ENCODE measurements around the gene POU2F2.

POU2F2 gene

GRCh38 chr19:42115705-42116104, 16.5 kb downstream of the POU2F2 start:
- no peak overlapping the region for H3K9ac ChIP-seq (ENCODE audit: low read depth, low read length)
- H3K27ac ChIP-seq (ENCODE audit: low read length), result no peak overlapping the region
- no peaks in the 10 kb centered on the region for H3K36me3 ChIP-seq (ENCODE audit: insufficient read depth, low read length)
- no peaks in the 10 kb centered on the region for H4K20me1 ChIP-seq (ENCODE audit: insufficient read depth, low read length)
- H3K9me3 ChIP-seq (ENCODE audit: insufficient read depth, low read length, severe bottlenecking), result no peaks in the 10 kb centered on the region
- no peak for ATAC-seq (ENCODE audit: insufficient read depth, low read depth)
- no peak overlapping the region for H2AFZ ChIP-seq (ENCODE audit: low read depth, low read length)
- DNase-seq, result no peak
- H3K4me1 ChIP-seq (ENCODE audit: insufficient read depth, low read length), result peaks cover 17% of the 10 kb centered on the region
- no peaks in the 10 kb centered on the region for H3K79me2 ChIP-seq (ENCODE audit: insufficient read depth, low read length)
- TF ChIP-seq, protein P1, sequence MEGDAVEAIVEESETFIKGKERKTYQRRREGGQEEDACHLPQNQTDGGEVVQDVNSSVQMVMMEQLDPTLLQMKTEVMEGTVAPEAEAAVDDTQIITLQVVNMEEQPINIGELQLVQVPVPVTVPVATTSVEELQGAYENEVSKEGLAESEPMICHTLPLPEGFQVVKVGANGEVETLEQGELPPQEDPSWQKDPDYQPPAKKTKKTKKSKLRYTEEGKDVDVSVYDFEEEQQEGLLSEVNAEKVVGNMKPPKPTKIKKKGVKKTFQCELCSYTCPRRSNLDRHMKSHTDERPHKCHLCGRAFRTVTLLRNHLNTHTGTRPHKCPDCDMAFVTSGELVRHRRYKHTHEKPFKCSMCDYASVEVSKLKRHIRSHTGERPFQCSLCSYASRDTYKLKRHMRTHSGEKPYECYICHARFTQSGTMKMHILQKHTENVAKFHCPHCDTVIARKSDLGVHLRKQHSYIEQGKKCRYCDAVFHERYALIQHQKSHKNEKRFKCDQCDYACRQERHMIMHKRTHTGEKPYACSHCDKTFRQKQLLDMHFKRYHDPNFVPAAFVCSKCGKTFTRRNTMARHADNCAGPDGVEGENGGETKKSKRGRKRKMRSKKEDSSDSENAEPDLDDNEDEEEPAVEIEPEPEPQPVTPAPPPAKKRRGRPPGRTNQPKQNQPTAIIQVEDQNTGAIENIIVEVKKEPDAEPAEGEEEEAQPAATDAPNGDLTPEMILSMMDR (IDR thresholded peaks at IDR 0.05; ENCODE audit: borderline replicate concordance, extremely low read depth, low read length, poor library complexity, severe bottlenecking), result no peak
- no peak for TF ChIP-seq EZH2 (IDR thresholded peaks at IDR 0.05; ENCODE audit: borderline replicate concordance, low read depth, low read length, severe bottlenecking)
- no peak overlapping the region for H3K4me2 ChIP-seq (ENCODE audit: insufficient read depth, low read length)
- no peaks in the 10 kb centered on the region for H3K27me3 ChIP-seq (ENCODE audit: insufficient read depth, low read length, poor library complexity)
- H3K4me3 ChIP-seq (ENCODE audit: low read depth in 1 of 2, low read length in 2 of 2), result no peak overlapping the region

DNA sequence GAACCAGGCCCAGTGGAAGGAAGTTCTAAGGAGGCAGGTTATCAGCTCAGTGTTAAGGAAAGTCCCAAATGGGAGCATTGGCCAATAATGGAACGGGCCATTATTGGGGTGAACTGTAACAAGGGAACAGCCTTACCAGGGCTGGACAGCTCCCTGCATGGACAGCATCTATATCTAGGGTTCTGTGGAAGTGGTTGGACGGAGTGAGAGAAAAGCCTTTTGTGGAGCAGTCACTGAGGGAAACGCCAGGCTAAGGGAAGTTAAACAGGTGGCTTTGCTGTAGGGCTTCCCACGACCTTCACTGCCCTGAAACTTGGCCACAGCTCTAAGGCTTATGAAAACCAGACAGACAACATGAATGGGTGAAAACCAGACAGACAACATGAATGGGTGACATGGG, 17.0 kb downstream of the POU2F2 start:
- no peak overlapping the region for H3K4me2 ChIP-seq (ENCODE audit: insufficient read depth, low read length)
- DNase-seq (no peak), ATAC-seq (ENCODE audit: insufficient read depth, low read depth) (no peak)
- H3K27me3 ChIP-seq (ENCODE audit: insufficient read depth, low read length, poor library complexity), result no peaks in the 10 kb centered on the region
- no peak for TF ChIP-seq EZH2 (IDR thresholded peaks at IDR 0.05; ENCODE audit: borderline replicate concordance, low read depth, low read length, severe bottlenecking)
- TF ChIP-seq, protein P1 (IDR thresholded peaks at IDR 0.05; ENCODE audit: borderline replicate concordance, extremely low read depth, low read length, poor library complexity, severe bottlenecking), result no peak
- H3K4me3 ChIP-seq (ENCODE audit: low read depth in 1 of 2, low read length in 2 of 2), result no peak overlapping the region
- no peaks in the 10 kb centered on the region for H3K9me3 ChIP-seq (ENCODE audit: insufficient read depth, low read length, severe bottlenecking)
- H3K79me2 ChIP-seq (ENCODE audit: insufficient read depth, low read length), result no peaks in the 10 kb centered on the region
- H2AFZ ChIP-seq (ENCODE audit: low read depth, low read length), result no peak overlapping the region
- no peak overlapping the region for H3K27ac ChIP-seq (ENCODE audit: low read length)
- H3K4me1 ChIP-seq (ENCODE audit: insufficient read depth, low read length), result peaks cover 17% of the 10 kb centered on the region
- no peaks in the 10 kb centered on the region for H4K20me1 ChIP-seq (ENCODE audit: insufficient read depth, low read length)
- H3K9ac ChIP-seq (ENCODE audit: low read depth, low read length), result no peak overlapping the region
- H3K36me3 ChIP-seq (ENCODE audit: insufficient read depth, low read length), result no peaks in the 10 kb centered on the region

DNA sequence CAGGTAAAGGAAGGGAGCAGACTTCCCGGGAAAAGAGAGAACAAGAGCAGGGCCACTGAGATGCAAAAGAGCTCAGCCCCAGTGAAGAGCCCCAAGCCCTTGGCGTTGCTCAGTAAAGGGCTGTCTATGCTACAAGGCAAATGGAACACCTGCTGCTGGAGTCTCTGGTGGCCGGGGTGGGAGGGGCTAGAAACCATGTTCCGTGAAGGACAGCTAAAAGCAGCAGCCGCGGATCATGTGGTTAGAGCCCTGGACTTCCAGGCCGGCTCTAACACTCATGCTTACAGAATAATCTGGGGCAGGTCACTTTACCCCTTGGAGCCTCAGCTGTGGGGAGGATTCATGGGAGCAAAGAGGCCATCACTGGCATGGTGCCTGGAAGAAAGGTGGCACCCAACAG, 17.8 kb downstream of the POU2F2 start:
- no peak for DNase-seq
- no peak overlapping the region for H3K4me3 ChIP-seq (ENCODE audit: low read depth in 1 of 2, low read length in 2 of 2)
- peak overlapping the region; percentile 10; the same call in 1 of the 2 replicates for H3K4me2 ChIP-seq (ENCODE audit: insufficient read depth, low read length)
- H3K36me3 ChIP-seq (ENCODE audit: insufficient read depth, low read length), result no peaks in the 10 kb centered on the region
- H3K4me1 ChIP-seq (ENCODE audit: insufficient read depth, low read length), result peaks cover 17% of the 10 kb centered on the region
- no peak overlapping the region for H3K9ac ChIP-seq (ENCODE audit: low read depth, low read length)
- H4K20me1 ChIP-seq (ENCODE audit: insufficient read depth, low read length), result no peaks in the 10 kb centered on the region
- 0 out of 2 replicates have a peak overlapping the region, but pooled peaks have one; percentile 3 for H3K27ac ChIP-seq (ENCODE audit: low read length)
- no peaks in the 10 kb centered on the region for H3K9me3 ChIP-seq (ENCODE audit: insufficient read depth, low read length, severe bottlenecking)
- H3K27me3 ChIP-seq (ENCODE audit: insufficient read depth, low read length, poor library complexity), result no peaks in the 10 kb centered on the region
- ATAC-seq (ENCODE audit: insufficient read depth, low read depth), result no peak
- H2AFZ ChIP-seq (ENCODE audit: low read depth, low read length), result no peak overlapping the region
- no peaks in the 10 kb centered on the region for H3K79me2 ChIP-seq (ENCODE audit: insufficient read depth, low read length)
- TF ChIP-seq EZH2 (IDR thresholded peaks at IDR 0.05; ENCODE audit: borderline replicate concordance, low read depth, low read length, severe bottlenecking), result no peak
- TF ChIP-seq, protein P1 (IDR thresholded peaks at IDR 0.05; ENCODE audit: borderline replicate concordance, extremely low read depth, low read length, poor library complexity, severe bottlenecking), result no peak
